SK-N-SH (cell line): ENCODE data around the gene KLHL8. TPM values are rescaled to one million over a fixed set of nuclear protein-coding genes. Genes with fewer than 3 reads are reported as not detected.

Source experiments
- CTCF ChIA-PET: fragments of 300-600, 350-600 bp; formaldehyde crosslinking; extraction: SDS; loops from one replicate; lab custom pipeline; 2021; lab: Yijun Ruan, JAX
- POLR2A ChIA-PET: fragments of 350-600 bp; sonication (Branson Sonifier 250); formaldehyde crosslinking; extraction: SDS; loops from one replicate; lab custom pipeline; 2020; ENCODE audit warnings: antibody characterized with exemption, inconsistent platforms; lab: Yijun Ruan, JAX
- DNase-seq: peaks from one replicate; pipeline ENCODE4 v3.0.0; 2012
- H2AFZ ChIP-seq: fragments of 200-600 bp; sonication (generic); 2 replicates; pipeline ENCODE4 v1.8.1; 2016; ENCODE audit warnings: antibody characterized with exemption, mild to moderate bottlenecking, low read depth
- H3F3A ChIP-seq: fragments of 200-600 bp; sonication (generic); replicated peaks from 2 replicates; pipeline ENCODE3; 2016; ENCODE audit warnings: antibody characterized with exemption, mild to moderate bottlenecking; ENCODE audit not compliant: insufficient read depth
- H3K27ac ChIP-seq, 2 experiments: fragments of 200-500 bp in 1 of 2; fragments of 200-600 bp in 1 of 2; sonication (Bioruptor generic) in 1 of 2; sonication (generic), shearing (Covaris generic) in 1 of 2; 2 replicates each; pipeline versions ENCODE4 v1.5.1 to v1.6.1; 2014 to 2016; ENCODE audit warnings: low read depth in 2 of 2, inconsistent platforms in 1 of 2, low read length in 1 of 2, mild to moderate bottlenecking in 1 of 2, mixed read lengths in 1 of 2
- H3K27me3 ChIP-seq: fragments of 200-600 bp; sonication (generic), shearing (Covaris generic); 2 replicates; pipeline ENCODE4 v1.6.1; 2016; ENCODE audit warnings: mixed run types; ENCODE audit not compliant: insufficient read depth
- H3K36me3 ChIP-seq, 2 experiments: fragments of 200-500 bp in 1 of 2; fragments of 200-600 bp in 1 of 2; sonication (Bioruptor generic) in 1 of 2; sonication (generic) in 1 of 2; replicated peaks in 1 of 2; 2 replicates each; pipeline versions ENCODE3 to v1.5.1; 2014 to 2016; ENCODE audit warnings: low read length in 1 of 2, mild to moderate bottlenecking in 1 of 2; ENCODE audit not compliant: insufficient read depth in 2 of 2, control insufficient read depth in 1 of 2
- H3K4me1 ChIP-seq, 2 experiments: fragments of 200-500 bp in 1 of 2; fragments of 200-600 bp in 1 of 2; sonication (Bioruptor generic) in 1 of 2; sonication (generic), shearing (Covaris generic) in 1 of 2; 2 replicates each; pipeline versions ENCODE4 v1.5.1 to v1.6.1; 2014 to 2016; ENCODE audit warnings: low read depth in 1 of 2, low read length in 1 of 2, mixed run types in 1 of 2; ENCODE audit not compliant: insufficient read depth in 2 of 2, control insufficient read depth in 1 of 2
- H3K4me2 ChIP-seq: fragments of 200-600 bp; sonication (generic), shearing (Covaris generic); 2 replicates; pipeline ENCODE4 v1.6.1; 2017; ENCODE audit warnings: mixed run types
- H3K4me3 ChIP-seq, 2 experiments: fragments of 200-500 bp in 1 of 2; fragments of 200-600 bp in 1 of 2; sonication (Bioruptor generic) in 1 of 2; sonication (generic), shearing (Covaris generic) in 1 of 2; 2 replicates each; pipeline versions ENCODE4 v1.5.1 to v1.8.1; 2014 to 2016; ENCODE audit warnings: low read depth in 2 of 2, inconsistent platforms in 1 of 2, low read length in 1 of 2, mild to moderate bottlenecking in 1 of 2, mixed read lengths in 1 of 2, moderate library complexity in 1 of 2
- H3K79me2 ChIP-seq: fragments of 200-600 bp; sonication (generic); 2 replicates; pipeline ENCODE4 v1.8.1; 2017; ENCODE audit warnings: mild to moderate bottlenecking; ENCODE audit not compliant: insufficient read depth
- H3K9ac ChIP-seq: fragments of 200-600 bp; sonication (generic); 2 replicates; pipeline ENCODE4 v1.6.1; 2017; ENCODE audit warnings: mixed run types
- H3K9me2 ChIP-seq: fragments of 200-600 bp; sonication (generic); 2 replicates; pipeline ENCODE4 v1.6.1; 2017; ENCODE audit warnings: mixed run types
- H3K9me3 ChIP-seq: fragments of 200-600 bp; sonication (generic); 2 replicates; pipeline ENCODE4 v1.6.1; 2017; ENCODE audit warnings: mixed run types, mild to moderate bottlenecking, moderate library complexity
- H4K20me1 ChIP-seq: fragments of 200-600 bp; sonication (generic); 2 replicates; pipeline ENCODE4 v1.6.1; 2017; ENCODE audit warnings: mild to moderate bottlenecking, mixed run types; ENCODE audit not compliant: insufficient read depth
- CTCF ChIP-seq: fragments of 200-600 bp; sonication (generic); IDR thresholded peaks from 2 replicates; pipeline ENCODE4 v1.6.1; 2017; ENCODE audit warnings: antibody characterized with exemption, mild to moderate bottlenecking, moderate library complexity
- EZH2phosphoT487 ChIP-seq: fragments of 200-600 bp; sonication (generic); IDR thresholded peaks from 2 replicates; pipeline ENCODE4 v1.6.1; 2017; ENCODE audit warnings: low read depth, mixed run types, mild to moderate bottlenecking, antibody characterized with exemption, moderate library complexity, borderline replicate concordance
- FOXJ3 ChIP-seq: sonication (generic); formaldehyde crosslinking; IDR thresholded peaks from 2 replicates; pipeline ENCODE4 v1.5.1; 2020; ENCODE audit warnings: mild to moderate bottlenecking, missing genetic modification reagents
- FOXM1 ChIP-seq: IDR thresholded peaks from 2 replicates; pipeline ENCODE4 v1.4.0; 2012; ENCODE audit warnings: low read depth, mild to moderate bottlenecking
- GATA2 ChIP-seq: sonication (generic); formaldehyde crosslinking; IDR thresholded peaks from 2 replicates; pipeline ENCODE4 v1.5.0; 2020; ENCODE audit warnings: mild to moderate bottlenecking, missing genetic modification reagents
- MEF2A ChIP-seq: IDR thresholded peaks from 2 replicates; pipeline ENCODE4 v1.4.0; 2012; ENCODE audit warnings: low read depth, borderline replicate concordance
- MXI1 ChIP-seq: IDR thresholded peaks from 2 replicates; pipeline ENCODE4 v1.6.1; 2012; ENCODE audit warnings: mild to moderate bottlenecking, low read depth, low read length, improper control_type of control experiment
- NFIC ChIP-seq: IDR thresholded peaks from 2 replicates; pipeline ENCODE4 v1.4.0; 2012; ENCODE audit warnings: borderline replicate concordance
- NRF1 ChIP-seq: IDR thresholded peaks from 2 replicates; pipeline ENCODE4 v1.6.1; 2012; ENCODE audit warnings: low read depth, mild to moderate bottlenecking, low read length
- PBX3 ChIP-seq: IDR thresholded peaks from 2 replicates; pipeline ENCODE4; 2012
- POLR2AphosphoS5 ChIP-seq: IDR thresholded peaks from 2 replicates; pipeline ENCODE4 v1.6.1; 2012; ENCODE audit warnings: low read depth, low read length
- REST ChIP-seq: IDR thresholded peaks from 2 replicates; pipeline ENCODE4 v1.6.1; 2012; ENCODE audit warnings: mild to moderate bottlenecking, low read depth, low read length, moderate library complexity
- RFX5 ChIP-seq: IDR thresholded peaks from 2 replicates; pipeline ENCODE4 v1.6.1; 2012; ENCODE audit warnings: mild to moderate bottlenecking, improper control_type of control experiment, low read length
- SIN3A ChIP-seq: IDR thresholded peaks from 2 replicates; pipeline ENCODE4 v1.6.1; 2012; ENCODE audit warnings: low read depth, mild to moderate bottlenecking, low read length, moderate library complexity, borderline replicate concordance
- SMC3 ChIP-seq: IDR thresholded peaks from 2 replicates; pipeline ENCODE4 v1.6.1; 2012; ENCODE audit warnings: low read depth, low read length, improper control_type of control experiment
- TAF1 ChIP-seq: IDR thresholded peaks from 2 replicates; pipeline ENCODE4 v1.6.1; 2012; ENCODE audit warnings: low read depth, mild to moderate bottlenecking, low read length, moderate library complexity, borderline replicate concordance
- TCF12 ChIP-seq: IDR thresholded peaks from 2 replicates; pipeline ENCODE4 v1.4.0; 2012
- ZBTB33 ChIP-seq: IDR thresholded peaks from 2 replicates; pipeline ENCODE4 v1.4.0; 2012; ENCODE audit warnings: low read depth, borderline replicate concordance
- WGBS: methylation state at CpG from one replicate; pipeline ENCODE4 v1.1.6; 2017; ENCODE audit warnings: low lambda C conversion rate; 5-methylcytosine and 5-hydroxymethylcytosine counted together
- polyA plus RNA-seq, 3 experiments: library from polyadenylated mRNA; depleted of rRNA; stranded (reverse); fragments of >200 nt; gene quantifications; 2 replicates each; pipeline ENCODE4 v1.2.3, GENCODE V29; 2012

KLHL8 gene
- polyA plus RNA-seq, 1 of the 3 experiments (the other 2 are of a cell fraction) = 2.4 TPM

GRCh38 chr4:87257523-87257922 is 37.1 kb upstream of the KLHL8 start:
- Histone ChIP-seq H3K9me2 (no peaks in the 10 kb centered on the region), H2AFZ (no peak overlapping the region), H4K20me1 (no peaks in the 10 kb centered on the region), H3K4me1 (no peaks in the 10 kb centered on the region), H3K27ac (no peak overlapping the region), H3K4me2 (no peak overlapping the region), H3K4me3 (no peak overlapping the region), H3K9me3 (no peaks in the 10 kb centered on the region), H3F3A (no peaks in the 10 kb centered on the region), H3K27me3 (no peaks in the 10 kb centered on the region), H3K36me3 (no peaks in the 10 kb centered on the region), H3K9ac (no peak overlapping the region), H3K79me2 (no peaks in the 10 kb centered on the region)
- DNase-seq = no peak
- WGBS = 74% methylated on average over 3 of the region's 3 CpGs
- TF ChIP-seq FOXM1 = no peak
- TF ChIP-seq RFX5 = no peak
- TF ChIP-seq CTCF = no peak
- TF ChIP-seq NRF1 = no peak
- TF ChIP-seq GATA2 (CRISPR knock-in tag) = no peak
- TF ChIP-seq ZBTB33 = no peak
- TF ChIP-seq MEF2A = no peak
- no peak for TF ChIP-seq MXI1
- TF ChIP-seq SMC3 = no peak
- TF ChIP-seq NFIC = no peak
- no peak for TF ChIP-seq TAF1
- no peak for TF ChIP-seq SIN3A
- TF ChIP-seq POLR2AphosphoS5 = no peak
- TF ChIP-seq EZH2phosphoT487 = no peak
- no peak for TF ChIP-seq TCF12
- no peak for TF ChIP-seq FOXJ3 (CRISPR knock-in tag)
- TF ChIP-seq REST = no peak
- no peak for TF ChIP-seq PBX3
- CTCF ChIA-PET = no interaction called here
- POLR2A ChIA-PET = no interaction called here
